Cardiac septum (tissue), 1 donor: ENCODE measurements around the gene ERAS. TPM values are rescaled to one million over a fixed set of nuclear protein-coding genes. Genes with fewer than 3 reads are reported as not detected.
"Not testable (repeated sequence)": the region's sequence is repeated elsewhere in the genome, so short reads cannot be mapped to it uniquely, and the experiment has no call there.

Source experiments
- DNase-seq: peaks from one replicate; pipeline ENCODE4 v3.0.0-alpha.2; 2020; ENCODE audit warnings: low spot score
- intact Hi-C: fragments of 100-400 bp; cut with DNase I; formaldehyde crosslinking; loops from one replicate; pipeline ENCODE4 v1.14.0; 2022
- total RNA-seq: library from RNA; stranded (reverse); fragmentation: NEBNext Ultra II Directional; extraction: Animal tissue kit (Norgen Biotek cat#: 25700); gene quantifications from one replicate; pipeline ENCODE4 v1.2.1, GENCODE V29; 2021
- donor health status: DM: no; HTN: no; CAD: no.

ERAS gene
- total RNA-seq, 1 donor from 2014 or later, result not detected

DNA sequence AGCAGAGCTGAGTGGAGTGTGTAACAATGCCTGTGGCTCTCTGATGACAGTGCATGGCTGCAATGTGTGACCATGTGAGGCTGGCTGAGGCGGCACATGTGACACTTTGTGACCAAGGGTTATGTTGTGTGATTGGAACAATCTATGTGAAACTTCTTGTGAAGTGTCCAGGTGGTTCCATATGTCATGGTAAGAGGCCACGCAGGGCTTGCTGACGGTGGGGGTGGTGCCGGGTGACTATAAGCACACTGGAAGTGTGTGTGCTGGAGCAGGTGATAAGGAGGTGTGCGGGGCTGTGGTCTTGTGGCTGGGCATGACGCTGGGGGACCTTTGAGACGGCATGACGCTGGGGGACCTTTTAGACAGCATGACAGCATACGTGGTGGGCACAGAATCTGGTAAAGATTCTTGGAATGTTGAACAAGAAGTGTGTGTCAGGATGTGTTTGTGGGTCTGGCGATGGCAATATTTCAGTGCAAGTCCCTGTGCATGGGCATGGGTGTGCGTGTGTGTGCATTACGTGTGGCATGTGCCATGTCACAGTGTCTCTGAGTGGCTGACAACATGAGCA, 31.9 kb upstream of the ERAS start:
- no peak for DNase-seq
- intact Hi-C loops, result no loop called here

GRCh38 chrX:48794911-48795515, 31.3 kb upstream of the ERAS start:
- intact Hi-C loops, result no loop called here
- no peak for DNase-seq

DNA sequence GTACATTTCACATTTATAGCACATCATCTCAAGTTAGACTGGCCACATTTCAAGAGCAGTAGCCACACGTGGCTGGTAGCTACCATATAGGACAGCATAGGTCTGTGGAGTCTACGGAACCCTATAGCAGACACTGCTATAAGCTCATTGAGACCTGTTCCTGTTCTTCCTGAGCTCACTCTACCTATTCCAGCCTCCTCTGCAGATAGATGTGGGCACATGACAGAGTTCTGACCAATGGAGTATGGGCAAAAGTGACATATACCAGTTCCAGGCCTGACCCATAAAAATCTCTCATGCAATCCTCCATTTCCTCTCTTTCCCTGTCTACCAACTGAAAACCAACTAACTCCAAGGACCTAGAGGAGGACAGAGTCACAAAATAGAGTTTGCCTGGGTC, 28.0 kb upstream of the ERAS start:
- intact Hi-C loops, result no loop called here
- DNase-seq, result no peak

DNA sequence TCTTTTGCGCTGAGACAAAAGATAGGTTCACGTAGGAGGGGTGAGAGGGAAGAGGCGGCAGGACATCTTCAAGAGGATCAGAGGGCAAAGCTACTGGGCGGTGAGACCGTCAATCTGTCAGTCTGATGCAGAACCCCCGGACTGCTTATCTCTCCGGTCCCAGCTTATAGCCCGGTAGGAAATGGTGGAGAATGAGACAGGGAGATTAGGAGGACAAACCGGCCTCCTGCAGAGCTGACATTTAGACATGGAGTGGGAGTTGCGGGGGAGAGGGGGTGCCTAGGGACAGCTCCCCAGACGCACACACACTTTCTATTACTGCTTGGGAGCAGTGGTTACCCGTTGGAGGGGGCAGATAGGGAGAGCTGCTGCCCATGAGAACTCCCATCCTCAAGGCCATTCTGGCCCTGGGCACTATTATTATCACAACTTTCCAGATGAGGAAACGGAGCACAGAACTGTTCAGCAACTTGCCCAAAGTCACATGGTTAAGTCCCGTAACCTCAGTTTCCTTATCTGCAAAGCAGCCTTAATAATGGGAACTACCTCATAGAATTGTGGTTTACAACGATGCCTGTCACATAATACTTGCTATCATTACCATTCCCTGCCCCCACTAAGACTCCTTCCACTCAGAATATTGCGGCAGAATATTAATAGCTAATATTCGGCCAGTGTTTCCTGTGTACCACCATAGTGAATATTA, 25.6 kb upstream of the ERAS start:
- DNase-seq, result no peak
- intact Hi-C loops, result loop anchor here (5.0 to 10.0 kb wide), 4 partner anchors 63 to 242 kb away; partner anchors contain the start of genes SUV39H1 and TFE3

- DNase-seq, result peak; percentile 97
- intact Hi-C loops, result loop anchor here (5.0 to 10.0 kb wide), 4 partner anchors 64 to 241 kb away; partner anchors contain the start of genes SUV39H1 and TFE3
Measured at GRCh38 chrX:48801280-48802088, 24.8 kb upstream of the ERAS start, which contains the start of gene HDAC6. Gene HDAC6 (plus strand): TSS chrX:48802067. CDS start chrX:48802693, 626 bp downstream.

DNA sequence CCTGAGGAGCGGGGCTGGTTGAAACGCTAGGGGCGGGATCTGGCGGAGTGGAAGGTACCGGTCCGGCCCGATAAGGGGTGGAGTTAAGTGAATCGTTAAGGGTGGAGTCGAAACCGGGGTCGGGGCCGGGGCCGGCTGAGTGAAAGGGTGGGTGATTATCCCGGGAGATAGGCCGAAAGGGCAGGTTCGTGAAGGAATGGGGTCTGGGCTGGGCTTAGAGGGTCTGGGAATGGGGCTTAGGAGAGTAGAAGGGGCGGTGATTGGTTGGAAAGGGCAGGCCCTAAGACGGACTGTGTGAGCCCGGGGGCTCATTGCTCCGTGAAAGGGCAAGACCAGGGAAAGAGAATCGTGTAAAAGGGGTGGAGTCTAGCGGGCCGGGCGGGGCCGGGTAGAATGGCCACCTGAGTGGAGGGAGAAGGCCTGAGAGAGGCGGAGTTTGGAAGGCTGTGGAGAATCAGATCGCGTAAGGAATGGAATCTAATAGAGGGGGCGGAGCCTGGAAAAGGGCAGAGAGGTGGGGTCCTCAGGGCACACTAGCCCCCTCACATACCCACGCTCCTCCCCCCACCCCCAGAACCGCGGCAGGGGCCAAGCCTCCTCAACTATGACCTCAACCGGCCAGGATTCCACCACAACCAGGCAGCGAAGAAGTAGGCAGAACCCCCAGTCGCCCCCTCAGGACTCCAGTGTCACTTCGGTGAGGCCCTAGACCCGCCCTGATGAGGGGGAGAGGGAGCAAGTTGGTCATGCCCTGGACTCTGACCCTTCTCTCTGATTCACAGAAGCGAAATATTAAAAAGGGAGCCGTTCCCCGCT, 24.0 kb upstream of the ERAS start:
- intact Hi-C loops, result loop anchor here (5.0 to 10.0 kb wide), 4 partner anchors 65 to 240 kb away; partner anchors contain the start of genes SUV39H1 and TFE3
- peak; percentile 85 for DNase-seq

GRCh38 chrX:48802905-48803200, 23.5 kb upstream of the ERAS start:
- intact Hi-C loops, result loop anchor here (5.0 to 10.0 kb wide), 4 partner anchors 66 to 239 kb away; partner anchors contain the start of genes SUV39H1 and TFE3
- no peak for DNase-seq

GRCh38 chrX:48806081-48806480, 20.2 kb upstream of the ERAS start:
- intact Hi-C loops, result loop anchor here (10.0 kb wide), 1 partner anchor 111 kb away; the partner anchor contains the start of gene SUV39H1
- DNase-seq, result no peak

DNA sequence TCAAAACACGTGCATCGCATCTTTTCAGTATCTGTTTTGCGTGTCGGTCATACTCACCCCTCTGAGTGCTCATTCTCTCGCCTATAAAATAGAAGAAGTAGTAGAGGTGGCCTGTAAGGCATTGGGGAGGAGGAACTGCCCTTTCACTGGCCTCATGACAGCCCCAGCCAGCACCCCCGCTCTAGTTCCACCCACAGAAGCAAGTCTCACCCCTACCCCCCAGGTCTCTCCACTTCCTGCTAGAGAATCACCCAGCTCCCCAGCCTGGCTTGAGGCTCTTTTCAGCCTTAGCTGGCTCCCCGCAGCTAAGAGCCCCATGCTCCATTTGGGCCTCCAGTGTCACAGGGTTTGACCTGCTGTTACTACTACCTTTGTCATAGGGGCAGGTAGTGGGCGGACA, 12.7 kb upstream of the ERAS start:
- intact Hi-C loops, result no loop called here

DNA sequence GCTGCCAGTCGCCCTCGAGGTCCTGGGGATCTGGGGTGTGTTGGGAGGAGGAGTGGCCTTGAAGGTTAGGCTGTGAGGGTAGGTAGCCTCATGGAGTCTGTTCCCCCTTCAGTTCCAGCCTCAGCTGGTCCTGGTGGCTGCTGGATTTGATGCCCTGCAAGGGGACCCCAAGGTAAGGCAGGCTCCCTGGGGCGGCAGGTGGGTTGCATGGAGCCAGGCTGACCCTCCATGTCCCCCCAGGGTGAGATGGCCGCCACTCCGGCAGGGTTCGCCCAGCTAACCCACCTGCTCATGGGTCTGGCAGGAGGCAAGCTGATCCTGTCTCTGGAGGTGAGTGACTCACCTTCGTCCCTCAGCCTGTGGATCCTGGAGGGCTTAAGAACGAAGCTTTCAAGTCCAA, 11.6 kb upstream of the ERAS start:
- intact Hi-C loops, result no loop called here
- no peak for DNase-seq

More for the DNA sequence above, 12.7 kb upstream of the ERAS start:
- no peak for DNase-seq

GRCh38 chrX:48815266-48815665, 11.0 kb upstream of the ERAS start:
- intact Hi-C loops, result no loop called here
- DNase-seq, result no peak

- no peak for DNase-seq
- intact Hi-C loops, result no loop called here
Measured at GRCh38 chrX:48816014-48816810, 10.1 kb upstream of the ERAS start.

DNA sequence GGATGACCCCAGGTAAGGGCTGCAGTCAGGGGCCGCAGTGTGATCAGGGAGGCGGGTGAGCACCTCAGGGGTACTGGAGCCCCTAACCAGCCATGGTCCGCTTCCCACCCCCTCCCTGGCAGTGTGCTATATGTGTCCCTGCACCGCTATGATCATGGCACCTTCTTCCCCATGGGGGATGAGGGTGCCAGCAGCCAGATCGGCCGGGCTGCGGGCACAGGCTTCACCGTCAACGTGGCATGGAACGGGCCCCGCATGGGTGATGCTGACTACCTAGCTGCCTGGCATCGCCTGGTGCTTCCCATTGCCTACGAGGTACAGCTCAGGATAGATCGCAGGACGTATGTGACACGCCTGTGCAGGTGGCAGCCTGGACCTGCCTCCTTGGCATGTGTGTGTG, 8.2 kb upstream of the ERAS start:
- DNase-seq, result no peak
- intact Hi-C loops, result no loop called here

GRCh38 chrX:48818866-48819265, 7.4 kb upstream of the ERAS start:
- DNase-seq, result no peak
- intact Hi-C loops, result no loop called here

GRCh38 chrX:48819394-48819793, 6.9 kb upstream of the ERAS start:
- DNase-seq, intact Hi-C loops: not testable (repeated sequence)

- no peak for DNase-seq
- intact Hi-C loops, result no loop called here
Measured at GRCh38 chrX:48823053-48823452, 3.3 kb upstream of the ERAS start.

DNA sequence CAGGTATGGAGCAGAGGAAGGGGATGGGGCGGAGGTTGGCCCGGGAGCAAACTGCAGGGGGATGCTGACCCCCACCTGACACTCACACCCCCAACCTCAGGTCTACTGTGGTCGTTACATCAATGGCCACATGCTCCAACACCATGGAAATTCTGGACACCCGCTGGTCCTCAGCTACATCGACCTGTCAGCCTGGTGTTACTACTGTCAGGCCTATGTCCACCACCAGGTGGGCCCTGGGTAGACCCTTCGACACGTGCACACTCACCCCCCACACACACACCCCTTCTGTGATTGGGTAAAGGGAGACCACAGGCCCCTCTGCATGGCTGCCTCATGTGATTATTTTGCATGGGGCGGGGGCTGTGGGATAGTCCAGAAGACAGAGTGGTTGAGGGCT, 2.2 kb upstream of the ERAS start:
- intact Hi-C loops, result no loop called here
- peak; percentile 58 for DNase-seq

DNA sequence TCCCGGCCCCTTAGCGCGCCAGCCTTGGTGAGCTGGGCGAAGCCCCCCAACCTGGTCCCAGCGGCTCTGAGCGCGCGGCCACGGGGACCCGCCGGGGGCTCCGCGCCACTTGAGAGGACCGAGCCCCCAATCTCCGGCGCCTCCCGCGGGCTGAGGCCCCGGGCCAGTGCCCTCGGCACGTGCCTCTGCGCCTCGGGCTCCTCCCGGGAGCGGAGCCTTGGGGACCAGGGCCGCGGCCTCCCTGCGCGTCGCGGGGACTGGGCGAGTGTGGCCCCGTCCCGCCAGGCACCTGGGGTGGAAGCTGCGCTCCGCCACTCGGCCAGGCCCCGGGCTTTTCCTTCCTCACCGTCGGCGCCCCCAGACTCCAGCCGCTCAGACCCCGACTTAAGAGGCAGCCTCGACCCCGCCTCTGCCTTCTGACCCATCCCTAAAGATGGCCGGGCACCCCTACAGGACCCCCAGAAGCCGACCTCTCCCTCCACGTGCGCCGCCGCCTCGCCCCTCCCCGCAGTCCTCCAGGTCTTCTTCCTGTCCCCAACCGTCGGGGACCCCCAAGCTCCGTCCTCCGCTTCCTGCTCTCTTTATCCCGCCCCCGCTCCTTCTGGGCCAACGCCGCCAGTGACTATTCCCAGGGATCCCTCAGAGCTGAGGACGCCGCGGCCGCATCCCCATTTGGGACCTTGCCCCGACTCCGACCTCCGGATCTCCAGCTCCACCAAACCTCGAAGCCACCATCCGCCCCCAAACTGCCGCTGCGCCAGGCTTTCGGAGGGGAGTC, 752 bp downstream of the ERAS start:
- DNase-seq, result no peak
- intact Hi-C loops, result no loop called here
